GM23338 (cell line): Measurements from ENCODE around the gene RAB3IL1. TPM values are rescaled to one million over a fixed set of nuclear protein-coding genes. Genes with fewer than 3 reads are reported as not detected.

Experiments
- ATAC-seq: fragments of 200-7000 bp; cut with Tn5 transposase; 3 replicates; pipeline ENCODE4 v1.9.1; 2020
- DNase-seq: peaks from one replicate; pipeline ENCODE4 v3.0.0-alpha.2; 2015; ENCODE audit warnings: low spot score
- H2AFZ ChIP-seq: fragments of 200-600 bp; sonication (generic); 2 replicates; pipeline ENCODE4 v1.8.0; 2016; ENCODE audit warnings: antibody characterized with exemption, mild to moderate bottlenecking, moderate library complexity
- H3F3A ChIP-seq: fragments of 200-600 bp; sonication (generic); replicated peaks from 2 replicates; pipeline ENCODE4 v1.8.0; 2017; ENCODE audit warnings: antibody characterized with exemption, mixed run types, low read depth
- H3K27ac ChIP-seq: fragments of 200-600 bp; sonication (generic); 2 replicates; pipeline ENCODE4 v1.6.1; 2016; ENCODE audit warnings: low read depth
- H3K27me3 ChIP-seq: fragments of 200-600 bp; sonication (generic); 2 replicates; pipeline ENCODE4 v1.8.0; 2016; ENCODE audit warnings: mild to moderate bottlenecking, mixed run types, moderate library complexity; ENCODE audit not compliant: insufficient read depth
- H3K36me3 ChIP-seq: fragments of 200-600 bp; sonication (generic); 2 replicates; pipeline ENCODE4 v1.8.0; 2016; ENCODE audit warnings: mild to moderate bottlenecking; ENCODE audit not compliant: insufficient read depth
- H3K4me1 ChIP-seq: fragments of 200-600 bp; sonication (generic); 2 replicates; pipeline ENCODE4 v1.8.0; 2016; ENCODE audit warnings: mild to moderate bottlenecking, moderate library complexity; ENCODE audit not compliant: insufficient read depth
- H3K4me2 ChIP-seq: fragments of 200-600 bp; sonication (generic); 2 replicates; pipeline ENCODE4 v1.7.1; 2017; ENCODE audit warnings: mixed run types
- H3K4me3 ChIP-seq: fragments of 200-600 bp; sonication (generic); 2 replicates; pipeline ENCODE4 v1.6.1; 2016; ENCODE audit warnings: mixed run types
- H3K79me2 ChIP-seq: fragments of 200-600 bp; sonication (generic); replicated peaks from 2 replicates; pipeline ENCODE4 v1.8.0; 2017; ENCODE audit warnings: mild to moderate bottlenecking; ENCODE audit not compliant: insufficient read depth
- H3K9me2 ChIP-seq: fragments of 200-600 bp; sonication (generic); 2 replicates; pipeline ENCODE4 v1.8.0; 2017; ENCODE audit not compliant: insufficient read depth
- H4K20me1 ChIP-seq: fragments of 200-600 bp; sonication (generic); replicated peaks from 2 replicates; pipeline ENCODE4 v1.8.0; 2017; ENCODE audit warnings: mild to moderate bottlenecking; ENCODE audit not compliant: insufficient read depth
- H3K27ac Mint-ChIP-seq: 2 replicates; pipeline ENCODE4 v1.8.0; 2020; ENCODE audit warnings: inconsistent platforms, mild to moderate bottlenecking, moderate library complexity, mixed read lengths
- H3K27me3 Mint-ChIP-seq: 3 replicates; pipeline ENCODE4 v1.8.0; 2022; ENCODE audit warnings: low read depth, mild to moderate bottlenecking, moderate library complexity, mixed read lengths, inconsistent platforms; ENCODE audit not compliant: insufficient read depth, poor library complexity
- H3K36me3 Mint-ChIP-seq: 3 replicates; pipeline ENCODE4 v1.8.0; 2021; ENCODE audit warnings: low read depth, mild to moderate bottlenecking, inconsistent platforms, moderate library complexity, mixed read lengths
- H3K4me1 Mint-ChIP-seq: 3 replicates; pipeline ENCODE4 v1.8.0; 2020; ENCODE audit warnings: mild to moderate bottlenecking, inconsistent platforms, mixed read lengths
- H3K4me3 Mint-ChIP-seq: 3 replicates; pipeline ENCODE4 v1.8.0; 2021; ENCODE audit warnings: moderate library complexity, mild to moderate bottlenecking, inconsistent platforms, mixed read lengths
- H3K9me3 Mint-ChIP-seq: 3 replicates; pipeline ENCODE4 v1.8.0; 2020; ENCODE audit warnings: moderate library complexity, mild to moderate bottlenecking, inconsistent platforms, mixed read lengths
- CREB1 ChIP-seq: fragments of 250-450 bp; sonication (Bioruptor Pico); IDR thresholded peaks from 2 replicates; pipeline ENCODE4 v1.5.0; 2020; ENCODE audit warnings: low read depth, mild to moderate bottlenecking, moderate library complexity
- CTCF ChIP-seq, 2 experiments: fragments of 200-600 bp in 1 of 2; sonication (generic) in 1 of 2; conservative IDR thresholded peaks; 2 replicates each; pipeline versions ENCODE4 v1.5.1 to v1.6.1; 2016 to 2017; ENCODE audit warnings: antibody characterized with exemption in 2 of 2, low read depth in 2 of 2, mild to moderate bottlenecking in 2 of 2, moderate library complexity in 1 of 2
- EZH2 ChIP-seq: fragments of 200-600 bp; sonication (generic); IDR thresholded peaks from one replicate; pipeline ENCODE4 v1.8.0; 2017; ENCODE audit warnings: antibody characterized with exemption, mild to moderate bottlenecking, low read depth; ENCODE audit not compliant: unreplicated experiment
- EZH2phosphoT487 ChIP-seq: fragments of 200-600 bp; sonication (generic); IDR thresholded peaks from one replicate; pipeline ENCODE4 v1.8.1; 2018; ENCODE audit warnings: antibody characterized with exemption; ENCODE audit not compliant: unreplicated experiment
- NANOG ChIP-seq: IDR thresholded peaks from 2 replicates; pipeline ENCODE4 v1.6.1; 2016; ENCODE audit warnings: antibody characterized with exemption, borderline replicate concordance
- STAT1 ChIP-seq: IDR thresholded peaks from one replicate; pipeline ENCODE4 v1.6.1; 2016; ENCODE audit warnings: antibody characterized with exemption; ENCODE audit not compliant: unreplicated experiment
- ZNF114 ChIP-seq: fragments of 250-450 bp; sonication (Bioruptor Pico); IDR thresholded peaks from 2 replicates; pipeline ENCODE4 v1.5.0; 2020; ENCODE audit warnings: mild to moderate bottlenecking, moderate library complexity
- polyA plus RNA-seq: library from polyadenylated mRNA; unstranded; fragments of >200 nt; fragmentation: Nextera tagmentation; extraction: Ambion mirVana; gene quantifications from 2 replicates; pipeline ENCODE4 v1.2.1, GENCODE V29; 2016
- total RNA-seq: library from RNA; depleted of rRNA; stranded (reverse); fragments of >200 nt; shearing (Covaris generic); gene quantifications from 2 replicates; pipeline ENCODE4 v1.2.3, GENCODE V29; 2014
- TF ChIP-seq, protein P1 (sequence below): fragments of 250-450 bp; sonication (Bioruptor Pico); IDR thresholded peaks from 2 replicates; pipeline ENCODE4 v1.5.0; 2020; ENCODE audit warnings: mild to moderate bottlenecking, moderate library complexity
- TF ChIP-seq, protein P2 (sequence below): IDR thresholded peaks from 2 replicates; pipeline ENCODE4 v1.6.1; 2016; ENCODE audit warnings: antibody characterized with exemption
- TF ChIP-seq, protein P3 (sequence below): IDR thresholded peaks from one replicate; pipeline ENCODE4 v1.6.1; 2018; ENCODE audit warnings: antibody characterized with exemption; ENCODE audit not compliant: unreplicated experiment

RAB3IL1 gene
- total and polyA plus RNA-seq, 2 experiments from 2014 or later: 2.7 to 3.4 TPM

DNA sequence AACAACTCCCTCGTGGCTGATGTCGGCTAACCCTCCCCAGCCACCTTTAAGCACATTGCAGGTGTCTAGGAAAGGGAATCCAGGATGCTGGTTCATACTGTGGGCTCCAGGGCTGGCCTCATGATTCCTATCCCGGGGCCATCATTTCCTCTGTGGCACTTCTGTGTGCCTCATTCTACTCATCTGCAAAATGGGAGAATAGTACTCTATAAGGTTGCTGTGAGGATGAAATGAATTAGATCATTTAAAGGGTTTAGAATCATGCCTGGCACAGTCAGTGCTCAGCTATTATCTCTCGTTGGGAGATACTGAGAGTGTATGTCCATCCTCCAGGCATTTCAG is 21.7 kb downstream of the RAB3IL1 start (continued):
- TF ChIP-seq, protein P1, sequence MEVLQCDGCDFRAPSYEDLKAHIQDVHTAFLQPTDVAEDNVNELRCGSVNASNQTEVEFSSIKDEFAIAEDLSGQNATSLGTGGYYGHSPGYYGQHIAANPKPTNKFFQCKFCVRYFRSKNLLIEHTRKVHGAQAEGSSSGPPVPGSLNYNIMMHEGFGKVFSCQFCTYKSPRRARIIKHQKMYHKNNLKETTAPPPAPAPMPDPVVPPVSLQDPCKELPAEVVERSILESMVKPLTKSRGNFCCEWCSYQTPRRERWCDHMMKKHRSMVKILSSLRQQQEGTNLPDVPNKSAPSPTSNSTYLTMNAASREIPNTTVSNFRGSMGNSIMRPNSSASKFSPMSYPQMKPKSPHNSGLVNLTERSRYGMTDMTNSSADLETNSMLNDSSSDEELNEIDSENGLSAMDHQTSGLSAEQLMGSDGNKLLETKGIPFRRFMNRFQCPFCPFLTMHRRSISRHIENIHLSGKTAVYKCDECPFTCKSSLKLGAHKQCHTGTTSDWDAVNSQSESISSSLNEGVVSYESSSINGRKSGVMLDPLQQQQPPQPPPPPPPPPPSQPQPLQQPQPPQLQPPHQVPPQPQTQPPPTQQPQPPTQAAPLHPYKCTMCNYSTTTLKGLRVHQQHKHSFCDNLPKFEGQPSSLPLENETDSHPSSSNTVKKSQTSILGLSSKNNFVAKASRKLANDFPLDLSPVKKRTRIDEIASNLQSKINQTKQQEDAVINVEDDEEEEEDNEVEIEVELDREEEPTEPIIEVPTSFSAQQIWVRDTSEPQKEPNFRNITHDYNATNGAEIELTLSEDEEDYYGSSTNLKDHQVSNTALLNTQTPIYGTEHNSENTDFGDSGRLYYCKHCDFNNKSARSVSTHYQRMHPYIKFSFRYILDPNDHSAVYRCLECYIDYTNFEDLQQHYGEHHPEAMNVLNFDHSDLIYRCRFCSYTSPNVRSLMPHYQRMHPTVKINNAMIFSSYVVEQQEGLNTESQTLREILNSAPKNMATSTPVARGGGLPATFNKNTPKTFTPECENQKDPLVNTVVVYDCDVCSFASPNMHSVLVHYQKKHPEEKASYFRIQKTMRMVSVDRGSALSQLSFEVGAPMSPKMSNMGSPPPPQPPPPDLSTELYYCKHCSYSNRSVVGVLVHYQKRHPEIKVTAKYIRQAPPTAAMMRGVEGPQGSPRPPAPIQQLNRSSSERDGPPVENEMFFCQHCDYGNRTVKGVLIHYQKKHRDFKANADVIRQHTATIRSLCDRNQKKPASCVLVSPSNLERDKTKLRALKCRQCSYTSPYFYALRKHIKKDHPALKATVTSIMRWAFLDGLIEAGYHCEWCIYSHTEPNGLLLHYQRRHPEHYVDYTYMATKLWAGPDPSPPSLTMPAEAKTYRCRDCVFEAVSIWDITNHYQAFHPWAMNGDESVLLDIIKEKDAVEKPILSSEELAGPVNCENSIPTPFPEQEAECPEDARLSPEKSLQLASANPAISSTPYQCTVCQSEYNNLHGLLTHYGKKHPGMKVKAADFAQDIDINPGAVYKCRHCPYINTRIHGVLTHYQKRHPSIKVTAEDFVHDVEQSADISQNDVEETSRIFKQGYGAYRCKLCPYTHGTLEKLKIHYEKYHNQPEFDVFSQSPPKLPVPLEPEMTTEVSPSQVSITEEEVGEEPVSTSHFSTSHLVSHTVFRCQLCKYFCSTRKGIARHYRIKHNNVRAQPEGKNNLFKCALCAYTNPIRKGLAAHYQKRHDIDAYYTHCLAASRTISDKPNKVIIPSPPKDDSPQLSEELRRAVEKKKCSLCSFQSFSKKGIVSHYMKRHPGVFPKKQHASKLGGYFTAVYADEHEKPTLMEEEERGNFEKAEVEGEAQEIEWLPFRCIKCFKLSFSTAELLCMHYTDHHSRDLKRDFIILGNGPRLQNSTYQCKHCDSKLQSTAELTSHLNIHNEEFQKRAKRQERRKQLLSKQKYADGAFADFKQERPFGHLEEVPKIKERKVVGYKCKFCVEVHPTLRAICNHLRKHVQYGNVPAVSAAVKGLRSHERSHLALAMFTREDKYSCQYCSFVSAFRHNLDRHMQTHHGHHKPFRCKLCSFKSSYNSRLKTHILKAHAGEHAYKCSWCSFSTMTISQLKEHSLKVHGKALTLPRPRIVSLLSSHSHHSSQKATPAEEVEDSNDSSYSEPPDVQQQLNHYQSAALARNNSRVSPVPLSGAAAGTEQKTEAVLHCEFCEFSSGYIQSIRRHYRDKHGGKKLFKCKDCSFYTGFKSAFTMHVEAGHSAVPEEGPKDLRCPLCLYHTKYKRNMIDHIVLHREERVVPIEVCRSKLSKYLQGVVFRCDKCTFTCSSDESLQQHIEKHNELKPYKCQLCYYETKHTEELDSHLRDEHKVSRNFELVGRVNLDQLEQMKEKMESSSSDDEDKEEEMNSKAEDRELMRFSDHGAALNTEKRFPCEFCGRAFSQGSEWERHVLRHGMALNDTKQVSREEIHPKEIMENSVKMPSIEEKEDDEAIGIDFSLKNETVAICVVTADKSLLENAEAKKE (CRISPR knock-in tag): no peak
- TF ChIP-seq, protein P2, sequence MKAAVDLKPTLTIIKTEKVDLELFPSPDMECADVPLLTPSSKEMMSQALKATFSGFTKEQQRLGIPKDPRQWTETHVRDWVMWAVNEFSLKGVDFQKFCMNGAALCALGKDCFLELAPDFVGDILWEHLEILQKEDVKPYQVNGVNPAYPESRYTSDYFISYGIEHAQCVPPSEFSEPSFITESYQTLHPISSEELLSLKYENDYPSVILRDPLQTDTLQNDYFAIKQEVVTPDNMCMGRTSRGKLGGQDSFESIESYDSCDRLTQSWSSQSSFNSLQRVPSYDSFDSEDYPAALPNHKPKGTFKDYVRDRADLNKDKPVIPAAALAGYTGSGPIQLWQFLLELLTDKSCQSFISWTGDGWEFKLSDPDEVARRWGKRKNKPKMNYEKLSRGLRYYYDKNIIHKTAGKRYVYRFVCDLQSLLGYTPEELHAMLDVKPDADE: no peak

- Mint-ChIP-seq H3K4me3 (no peak overlapping the region; the same call in 2 of the 3 replicates), H3K9me3 (no peaks in the 10 kb centered on the region; the same call in 2 of the 3 replicates), H3K36me3 (no peaks in the 10 kb centered on the region; the same call in 2 of the 3 replicates), H3K4me1 (peaks cover 19% of the 10 kb centered on the region; the same call in 2 of the 3 replicates), H3K27me3 (peaks cover 14% of the 10 kb centered on the region), H3K27ac (no peak overlapping the region)
- peaks cover 2% of the 10 kb centered on the region; the same call in 1 of the 2 replicates for H3K79me2 ChIP-seq
- H3K9me2 ChIP-seq: no peaks in the 10 kb centered on the region
- 0 out of 2 replicates have a peak, but pooled peaks cover 5% of the 10 kb centered on the region for H3F3A ChIP-seq
- no peaks in the 10 kb centered on the region; the same call in 1 of the 2 replicates for H4K20me1 ChIP-seq
- no peak overlapping the region for H3K27ac ChIP-seq
- H3K4me2 ChIP-seq: no peak overlapping the region
- no peaks in the 10 kb centered on the region for H3K27me3 ChIP-seq
- peaks cover 11% of the 10 kb centered on the region for H3K4me1 ChIP-seq
- H2AFZ ChIP-seq: no peak overlapping the region
- H3K4me3 ChIP-seq: no peak overlapping the region
- ATAC-seq (no peak), DNase-seq (no peak)
- no peaks in the 10 kb centered on the region for H3K36me3 ChIP-seq
- no peak for TF ChIP-seq STAT1
- no peak for TF ChIP-seq CTCF (conservative IDR thresholded peaks at IDR 0.05; ENCODE audit: low read depth in 2 of 2)
- TF ChIP-seq, protein P2: no peak
- TF ChIP-seq, protein P3, sequence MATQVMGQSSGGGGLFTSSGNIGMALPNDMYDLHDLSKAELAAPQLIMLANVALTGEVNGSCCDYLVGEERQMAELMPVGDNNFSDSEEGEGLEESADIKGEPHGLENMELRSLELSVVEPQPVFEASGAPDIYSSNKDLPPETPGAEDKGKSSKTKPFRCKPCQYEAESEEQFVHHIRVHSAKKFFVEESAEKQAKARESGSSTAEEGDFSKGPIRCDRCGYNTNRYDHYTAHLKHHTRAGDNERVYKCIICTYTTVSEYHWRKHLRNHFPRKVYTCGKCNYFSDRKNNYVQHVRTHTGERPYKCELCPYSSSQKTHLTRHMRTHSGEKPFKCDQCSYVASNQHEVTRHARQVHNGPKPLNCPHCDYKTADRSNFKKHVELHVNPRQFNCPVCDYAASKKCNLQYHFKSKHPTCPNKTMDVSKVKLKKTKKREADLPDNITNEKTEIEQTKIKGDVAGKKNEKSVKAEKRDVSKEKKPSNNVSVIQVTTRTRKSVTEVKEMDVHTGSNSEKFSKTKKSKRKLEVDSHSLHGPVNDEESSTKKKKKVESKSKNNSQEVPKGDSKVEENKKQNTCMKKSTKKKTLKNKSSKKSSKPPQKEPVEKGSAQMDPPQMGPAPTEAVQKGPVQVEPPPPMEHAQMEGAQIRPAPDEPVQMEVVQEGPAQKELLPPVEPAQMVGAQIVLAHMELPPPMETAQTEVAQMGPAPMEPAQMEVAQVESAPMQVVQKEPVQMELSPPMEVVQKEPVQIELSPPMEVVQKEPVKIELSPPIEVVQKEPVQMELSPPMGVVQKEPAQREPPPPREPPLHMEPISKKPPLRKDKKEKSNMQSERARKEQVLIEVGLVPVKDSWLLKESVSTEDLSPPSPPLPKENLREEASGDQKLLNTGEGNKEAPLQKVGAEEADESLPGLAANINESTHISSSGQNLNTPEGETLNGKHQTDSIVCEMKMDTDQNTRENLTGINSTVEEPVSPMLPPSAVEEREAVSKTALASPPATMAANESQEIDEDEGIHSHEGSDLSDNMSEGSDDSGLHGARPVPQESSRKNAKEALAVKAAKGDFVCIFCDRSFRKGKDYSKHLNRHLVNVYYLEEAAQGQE: no peak
- no peak for TF ChIP-seq CREB1
- no peak for TF ChIP-seq ZNF114
- no peak for TF ChIP-seq EZH2phosphoT487
- TF ChIP-seq NANOG: no peak
- no peak for TF ChIP-seq EZH2
Measured at GRCh38 chr11:61895046-61895717, 22.2 kb downstream of the RAB3IL1 start.
